DMS114 treated with DMSO at 0.1 percent for 48 hours (cell line): ENCODE data around the gene TTC16.

Experiments
- DNase-seq: peaks from one replicate; lab custom pipeline; 2025; ENCODE audit not compliant: unreplicated experiment; lab: John Stamatoyannopoulos, UW

The TTC16 gene

GRCh38 chr9:127717766-127718165 lies 1.9 kb downstream of the TTC16 start:
- DNase-seq = no peak

GRCh38 chr9:127720031-127720864 lies 4.4 kb downstream of the TTC16 start:
- no peak for DNase-seq

GRCh38 chr9:127720865-127721227 lies 5.0 kb downstream of the TTC16 start:
- no peak for DNase-seq

GRCh38 chr9:127721391-127721821 lies 5.5 kb downstream of the TTC16 start:
- DNase-seq = no peak

GRCh38 chr9:127722055-127722745 lies 6.3 kb downstream of the TTC16 start:
- no peak for DNase-seq

- no peak for DNase-seq
Measured at GRCh38 chr9:127723013-127723412, 7.1 kb downstream of the TTC16 start.

- DNase-seq = no peak
Measured at GRCh38 chr9:127723444-127723843, 7.6 kb downstream of the TTC16 start.

GRCh38 chr9:127724012-127724411 lies 8.1 kb downstream of the TTC16 start:
- DNase-seq = no peak

GRCh38 chr9:127726871-127727270 lies 11.0 kb downstream of the TTC16 start:
- no peak for DNase-seq

- no peak for DNase-seq
Measured at GRCh38 chr9:127728808-127729207, 12.9 kb downstream of the TTC16 start.

GRCh38 chr9:127729522-127730256 lies 13.8 kb downstream of the TTC16 start:
- no peak for DNase-seq

GRCh38 chr9:127730262-127730661 lies 14.4 kb downstream of the TTC16 start:
- no peak for DNase-seq

GRCh38 chr9:127730799-127731410 lies 15.0 kb downstream of the TTC16 start:
- DNase-seq = no peak

GRCh38 chr9:127731938-127732337 lies 16.1 kb downstream of the TTC16 start:
- no peak for DNase-seq

GRCh38 chr9:127732444-127732843 lies 16.6 kb downstream of the TTC16 start:
- no peak for DNase-seq

GRCh38 chr9:127733614-127734013 lies 17.7 kb downstream of the TTC16 start:
- no peak for DNase-seq

GRCh38 chr9:127734247-127734746 lies 18.4 kb downstream of the TTC16 start:
- DNase-seq = no peak

GRCh38 chr9:127734747-127735529 lies 19.1 kb downstream of the TTC16 start, which contains the start of gene TOR2A:
TOR2A (minus strand) TSS chr9:127735294; CDS start chr9:127735270, 24 bp downstream.
- DNase-seq = peak; percentile 85

- DNase-seq = no peak
Measured at GRCh38 chr9:127735530-127736185, 19.8 kb downstream of the TTC16 start.

- no peak for DNase-seq
Measured at GRCh38 chr9:127738666-127739065, 22.8 kb downstream of the TTC16 start.
